ENCODE results near the gene F2.
"Not testable (repeated sequence)": the region's sequence is repeated elsewhere in the genome, so short reads cannot be mapped to it uniquely, and the experiment has no call there.

Gene F2

GRCh38 chr11:46701078-46701654, 17.8 kb upstream of the F2 start:
- no peak overlapping the region for H2BK5ac ChIP-seq (ENCODE audit: low read length)
- peak overlapping the region; percentile 80 for H3K4me3 ChIP-seq (ENCODE audit: low read length)
- peaks cover 15% of the 10 kb centered on the region for H3K79me1 ChIP-seq (ENCODE audit: low read length)
- WGBS (ENCODE audit: extremely low coverage, insufficient coverage, low lambda C conversion rate): no CpG with 5 or more reads among the region's 29 CpGs
- H3K18ac ChIP-seq (ENCODE audit: low read length): peak overlapping the region; percentile 94
- peak overlapping the region; percentile 18 for H3K4ac ChIP-seq (ENCODE audit: low read depth, low read length)
- H3K23ac ChIP-seq (ENCODE audit: low read length): no peak overlapping the region
- H3K4me2 ChIP-seq (ENCODE audit: low read length): peak overlapping the region; percentile 83
- H4K5ac ChIP-seq (ENCODE audit: low read length): no peak overlapping the region
- peak overlapping the region; percentile 94 for H3K56ac ChIP-seq (ENCODE audit: low read length)
- peaks cover 18% of the 10 kb centered on the region for H3K36me3 ChIP-seq (ENCODE audit: control insufficient read depth, insufficient read depth, low read length)
- H2BK120ac ChIP-seq (ENCODE audit: low read depth, low read length): no peak overlapping the region
- H2AK5ac ChIP-seq (ENCODE audit: low read length): no peak overlapping the region
- peak overlapping the region; percentile 94 for H3K27ac ChIP-seq (ENCODE audit: low read depth, low read length)
- no peak for DNase-seq
- peak overlapping the region; percentile 83 for H4K8ac ChIP-seq (ENCODE audit: low read depth, low read length)
- no peaks in the 10 kb centered on the region for H3K27me3 ChIP-seq (ENCODE audit: insufficient read depth, low read length, poor library complexity)
- no peak overlapping the region for H2BK15ac ChIP-seq (replicated peaks; ENCODE audit: low read depth)
- peaks cover 16% of the 10 kb centered on the region for H3K79me2 ChIP-seq (ENCODE audit: control insufficient read depth, insufficient read depth, low read length)
- peaks cover 2% of the 10 kb centered on the region for H3K4me1 ChIP-seq (ENCODE audit: control insufficient read depth, low read depth, low read length)
- peak overlapping the region; percentile 82 for H3K9ac ChIP-seq (ENCODE audit: low read length)

DNA sequence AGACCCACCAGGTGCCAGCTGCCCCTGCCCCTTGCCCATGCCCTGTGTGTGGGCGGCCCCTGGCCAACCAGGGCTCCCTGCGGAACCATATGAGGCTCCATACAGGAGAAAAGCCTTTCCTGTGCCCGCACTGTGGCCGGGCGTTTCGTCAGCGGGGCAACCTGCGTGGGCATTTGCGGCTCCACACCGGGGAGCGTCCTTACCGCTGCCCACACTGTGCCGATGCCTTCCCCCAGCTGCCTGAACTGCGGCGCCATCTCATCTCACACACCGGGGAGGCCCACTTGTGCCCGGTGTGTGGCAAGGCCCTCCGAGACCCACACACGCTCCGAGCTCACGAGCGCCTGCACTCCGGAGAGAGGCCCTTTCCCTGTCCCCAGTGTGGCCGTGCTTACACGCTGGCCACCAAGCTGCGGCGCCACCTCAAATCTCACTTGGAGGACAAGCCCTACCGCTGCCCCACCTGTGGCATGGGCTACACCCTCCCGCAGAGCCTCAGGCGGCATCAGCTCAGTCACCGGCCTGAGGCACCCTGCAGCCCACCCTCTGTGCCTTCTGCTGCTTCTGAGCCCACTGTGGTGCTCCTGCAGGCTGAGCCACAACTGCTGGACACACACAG, 13.8 kb upstream of the F2 start:
- no peak overlapping the region for H3K23ac ChIP-seq (ENCODE audit: low read length)
- H3K9ac ChIP-seq (ENCODE audit: low read length): no peak overlapping the region
- H3K27ac ChIP-seq (ENCODE audit: low read depth, low read length): no peak overlapping the region
- peaks cover 18% of the 10 kb centered on the region for H3K36me3 ChIP-seq (ENCODE audit: control insufficient read depth, insufficient read depth, low read length)
- no peak overlapping the region for H3K4me2 ChIP-seq (ENCODE audit: low read length)
- no peak overlapping the region for H4K5ac ChIP-seq (ENCODE audit: low read length)
- no peak overlapping the region for H2AK5ac ChIP-seq (ENCODE audit: low read length)
- DNase-seq: no peak
- no peak overlapping the region for H3K4ac ChIP-seq (ENCODE audit: low read depth, low read length)
- no peak overlapping the region for H2BK120ac ChIP-seq (ENCODE audit: low read depth, low read length)
- peaks cover 16% of the 10 kb centered on the region for H3K79me2 ChIP-seq (ENCODE audit: control insufficient read depth, insufficient read depth, low read length)
- WGBS (ENCODE audit: extremely low coverage, insufficient coverage, low lambda C conversion rate): no CpG with 5 or more reads among the region's 31 CpGs
- peaks cover 14% of the 10 kb centered on the region for H3K79me1 ChIP-seq (ENCODE audit: low read length)
- H2BK5ac ChIP-seq (ENCODE audit: low read length): no peak overlapping the region
- H3K27me3 ChIP-seq (ENCODE audit: insufficient read depth, low read length, poor library complexity): no peaks in the 10 kb centered on the region
- H3K4me3 ChIP-seq (ENCODE audit: low read length): no peak overlapping the region
- no peak overlapping the region for H3K18ac ChIP-seq (ENCODE audit: low read length)
- H4K8ac ChIP-seq (ENCODE audit: low read depth, low read length): no peak overlapping the region
- no peak overlapping the region for H3K56ac ChIP-seq (ENCODE audit: low read length)
- H2BK15ac ChIP-seq (replicated peaks; ENCODE audit: low read depth): no peak overlapping the region
- peaks cover 2% of the 10 kb centered on the region for H3K4me1 ChIP-seq (ENCODE audit: control insufficient read depth, low read depth, low read length)

- no peaks in the 10 kb centered on the region for H3K4me1 ChIP-seq (ENCODE audit: control insufficient read depth, low read depth, low read length)
- H4K8ac ChIP-seq (ENCODE audit: low read depth, low read length): no peak overlapping the region
- H3K36me3 ChIP-seq (ENCODE audit: control insufficient read depth, insufficient read depth, low read length): peaks cover 18% of the 10 kb centered on the region
- DNase-seq: no peak
- H3K56ac ChIP-seq (ENCODE audit: low read length): no peak overlapping the region
- H3K4ac ChIP-seq (ENCODE audit: low read depth, low read length): no peak overlapping the region
- no peak overlapping the region for H2BK120ac ChIP-seq (ENCODE audit: low read depth, low read length)
- no peak overlapping the region for H4K5ac ChIP-seq (ENCODE audit: low read length)
- no CpG with 5 or more reads among the region's 7 CpGs for WGBS (ENCODE audit: extremely low coverage, insufficient coverage, low lambda C conversion rate)
- no peak overlapping the region for H3K4me3 ChIP-seq (ENCODE audit: low read length)
- H3K79me1 ChIP-seq (ENCODE audit: low read length): peaks cover 8% of the 10 kb centered on the region
- H3K27me3 ChIP-seq (ENCODE audit: insufficient read depth, low read length, poor library complexity): no peaks in the 10 kb centered on the region
- H3K27ac ChIP-seq (ENCODE audit: low read depth, low read length): no peak overlapping the region
- peaks cover 6% of the 10 kb centered on the region for H3K79me2 ChIP-seq (ENCODE audit: control insufficient read depth, insufficient read depth, low read length)
- no peak overlapping the region for H3K18ac ChIP-seq (ENCODE audit: low read length)
- no peak overlapping the region for H2AK5ac ChIP-seq (ENCODE audit: low read length)
- H3K4me2 ChIP-seq (ENCODE audit: low read length): no peak overlapping the region
- no peak overlapping the region for H3K23ac ChIP-seq (ENCODE audit: low read length)
- H3K9ac ChIP-seq (ENCODE audit: low read length): no peak overlapping the region
- H2BK5ac ChIP-seq (ENCODE audit: low read length): no peak overlapping the region
- no peak overlapping the region for H2BK15ac ChIP-seq (replicated peaks; ENCODE audit: low read depth)
Measured at GRCh38 chr11:46706886-46707285, 12.1 kb upstream of the F2 start.

GRCh38 chr11:46709351-46709750, 9.7 kb upstream of the F2 start:
- not testable (repeated sequence) for H3K79me2 ChIP-seq (ENCODE audit: control insufficient read depth, insufficient read depth, low read length); H3K9ac ChIP-seq (ENCODE audit: low read length); DNase-seq; H3K4me2 ChIP-seq (ENCODE audit: low read length); H4K8ac ChIP-seq (ENCODE audit: low read depth, low read length); H3K27me3 ChIP-seq (ENCODE audit: insufficient read depth, low read length, poor library complexity); H3K27ac ChIP-seq (ENCODE audit: low read depth, low read length); H3K4ac ChIP-seq (ENCODE audit: low read depth, low read length); H2BK5ac ChIP-seq (ENCODE audit: low read length); H3K23ac ChIP-seq (ENCODE audit: low read length); H4K5ac ChIP-seq (ENCODE audit: low read length); H2AK5ac ChIP-seq (ENCODE audit: low read length); H3K56ac ChIP-seq (ENCODE audit: low read length); H3K4me1 ChIP-seq (ENCODE audit: control insufficient read depth, low read depth, low read length); H3K4me3 ChIP-seq (ENCODE audit: low read length); H3K79me1 ChIP-seq (ENCODE audit: low read length); H3K36me3 ChIP-seq (ENCODE audit: control insufficient read depth, insufficient read depth, low read length); H3K18ac ChIP-seq (ENCODE audit: low read length); H2BK120ac ChIP-seq (ENCODE audit: low read depth, low read length); H2BK15ac ChIP-seq (replicated peaks; ENCODE audit: low read depth)
- no CpG with 5 or more reads among the region's 9 CpGs for WGBS (ENCODE audit: extremely low coverage, insufficient coverage, low lambda C conversion rate)

DNA sequence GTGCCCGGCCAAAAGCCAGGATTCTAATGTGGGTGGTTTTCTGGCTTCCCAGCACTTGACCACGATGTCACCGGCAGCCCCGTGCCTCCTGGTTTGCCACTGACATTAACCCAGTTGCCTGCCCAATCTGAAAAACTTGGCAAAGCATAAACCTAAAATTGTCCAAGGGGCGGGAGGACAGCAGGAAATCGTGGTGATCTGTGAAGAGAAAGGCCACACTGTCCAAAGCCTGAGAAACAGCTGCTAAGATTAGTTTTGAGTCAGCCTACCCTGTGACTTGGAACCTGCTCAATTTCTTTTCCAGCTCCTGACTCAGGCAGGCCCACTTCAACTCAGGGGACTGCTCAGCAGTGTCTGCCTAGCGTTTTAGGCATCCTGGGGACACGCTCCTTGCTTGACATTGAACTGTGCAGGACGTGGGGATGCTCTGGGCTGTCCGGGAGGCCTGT, 8.2 kb upstream of the F2 start:
- no peak overlapping the region for H3K27ac ChIP-seq (ENCODE audit: low read depth, low read length)
- no peaks in the 10 kb centered on the region for H3K27me3 ChIP-seq (ENCODE audit: insufficient read depth, low read length, poor library complexity)
- H3K4ac ChIP-seq (ENCODE audit: low read depth, low read length): no peak overlapping the region
- H4K8ac ChIP-seq (ENCODE audit: low read depth, low read length): no peak overlapping the region
- H2BK15ac ChIP-seq (replicated peaks; ENCODE audit: low read depth): no peak overlapping the region
- peaks cover 2% of the 10 kb centered on the region for H3K36me3 ChIP-seq (ENCODE audit: control insufficient read depth, insufficient read depth, low read length)
- WGBS (ENCODE audit: extremely low coverage, insufficient coverage, low lambda C conversion rate): no CpG with 5 or more reads among the region's 10 CpGs
- H3K4me2 ChIP-seq (ENCODE audit: low read length): no peak overlapping the region
- no peak overlapping the region for H4K5ac ChIP-seq (ENCODE audit: low read length)
- H2BK120ac ChIP-seq (ENCODE audit: low read depth, low read length): no peak overlapping the region
- no peak overlapping the region for H3K23ac ChIP-seq (ENCODE audit: low read length)
- no peak overlapping the region for H2BK5ac ChIP-seq (ENCODE audit: low read length)
- no peak overlapping the region for H3K9ac ChIP-seq (ENCODE audit: low read length)
- H3K79me2 ChIP-seq (ENCODE audit: control insufficient read depth, insufficient read depth, low read length): no peaks in the 10 kb centered on the region
- H3K79me1 ChIP-seq (ENCODE audit: low read length): peaks cover 2% of the 10 kb centered on the region
- no peak overlapping the region for H3K4me3 ChIP-seq (ENCODE audit: low read length)
- no peak overlapping the region for H3K18ac ChIP-seq (ENCODE audit: low read length)
- H3K4me1 ChIP-seq (ENCODE audit: control insufficient read depth, low read depth, low read length): no peaks in the 10 kb centered on the region
- no peak overlapping the region for H2AK5ac ChIP-seq (ENCODE audit: low read length)
- DNase-seq: no peak
- H3K56ac ChIP-seq (ENCODE audit: low read length): no peak overlapping the region

- no peak overlapping the region for H3K9ac ChIP-seq (ENCODE audit: low read length)
- no peak overlapping the region for H3K27ac ChIP-seq (ENCODE audit: low read depth, low read length)
Measured at GRCh38 chr11:46711303-46711702, 7.7 kb upstream of the F2 start.

More at GRCh38 chr11:46711303-46711702, 7.7 kb upstream of the F2 start:
- Histone ChIP-seq H2BK15ac (replicated peaks; ENCODE audit: low read depth) (no peak overlapping the region), H3K36me3 (ENCODE audit: control insufficient read depth, insufficient read depth, low read length) (no peaks in the 10 kb centered on the region), H3K4ac (ENCODE audit: low read depth, low read length) (no peak overlapping the region), H4K5ac (ENCODE audit: low read length) (no peak overlapping the region), H3K79me1 (ENCODE audit: low read length) (peaks cover 2% of the 10 kb centered on the region), H3K4me3 (ENCODE audit: low read length) (no peak overlapping the region), H2AK5ac (ENCODE audit: low read length) (no peak overlapping the region), H3K79me2 (ENCODE audit: control insufficient read depth, insufficient read depth, low read length) (no peaks in the 10 kb centered on the region), H3K23ac (ENCODE audit: low read length) (no peak overlapping the region), H3K27me3 (ENCODE audit: insufficient read depth, low read length, poor library complexity) (no peaks in the 10 kb centered on the region), H3K4me1 (ENCODE audit: control insufficient read depth, low read depth, low read length) (no peaks in the 10 kb centered on the region), H3K4me2 (ENCODE audit: low read length) (no peak overlapping the region), H3K56ac (ENCODE audit: low read length) (no peak overlapping the region), H2BK120ac (ENCODE audit: low read depth, low read length) (no peak overlapping the region), H4K8ac (ENCODE audit: low read depth, low read length) (no peak overlapping the region), H2BK5ac (ENCODE audit: low read length) (no peak overlapping the region), H3K18ac (ENCODE audit: low read length) (no peak overlapping the region)
- DNase-seq: no peak
- no CpG with 5 or more reads among the region's 5 CpGs for WGBS (ENCODE audit: extremely low coverage, insufficient coverage, low lambda C conversion rate)
